ENCODE data around the gene STK24.

Gene STK24

GRCh38 chr13:98411013-98411412, 165.9 kb downstream of the STK24 start:
- TF ChIP-seq CTCF (IDR thresholded peaks at IDR 0.05; ENCODE audit: low read depth, low read length) (no peak), EZH2phosphoT487 (IDR thresholded peaks at IDR 0.05; ENCODE audit: low read depth) (no peak)
- no peaks in the 10 kb centered on the region for H3K36me3 ChIP-seq (replicated peaks; ENCODE audit: low read depth, low read length)

GRCh38 chr13:98410612-98411011, 166.3 kb downstream of the STK24 start:
- TF ChIP-seq EZH2phosphoT487 (IDR thresholded peaks at IDR 0.05; ENCODE audit: low read depth) = no peak
- no peak for TF ChIP-seq CTCF (IDR thresholded peaks at IDR 0.05; ENCODE audit: low read depth, low read length)
- Histone ChIP-seq H4K20me1 (ENCODE audit: insufficient read depth, low read length) (no peaks in the 10 kb centered on the region), H3K9me3 (ENCODE audit: insufficient read depth, low read length) (no peaks in the 10 kb centered on the region)

More at GRCh38 chr13:98411013-98411412, 165.9 kb downstream of the STK24 start:
- no peak overlapping the region for H2AFZ ChIP-seq (ENCODE audit: low read depth, low read length)
- H3K4me2 ChIP-seq (ENCODE audit: low read length) = no peak overlapping the region
- peaks cover 7% of the 10 kb centered on the region for H3K4me1 ChIP-seq (ENCODE audit: low read length)
- no peak overlapping the region for H3K9ac ChIP-seq (ENCODE audit: low read length)
- H3K27ac ChIP-seq (ENCODE audit: low read length) = no peak overlapping the region
- no peaks in the 10 kb centered on the region for H3K9me3 ChIP-seq (ENCODE audit: insufficient read depth, low read length)
- no peaks in the 10 kb centered on the region for H4K20me1 ChIP-seq (ENCODE audit: insufficient read depth, low read length)
- H3K79me2 ChIP-seq (ENCODE audit: low read length) = no peaks in the 10 kb centered on the region
- H3K4me3 ChIP-seq (ENCODE audit: low read length) = no peak overlapping the region
- peaks cover 6% of the 10 kb centered on the region; the same call in 1 of the 2 replicates for H3K27me3 ChIP-seq (ENCODE audit: low read depth, low read length)

GRCh38 chr13:98409281-98409680, 167.6 kb downstream of the STK24 start:
- no peak overlapping the region for H3K4me2 ChIP-seq (ENCODE audit: low read length)
- no peak overlapping the region for H3K9ac ChIP-seq (ENCODE audit: low read length)
- H2AFZ ChIP-seq (ENCODE audit: low read depth, low read length) = no peak overlapping the region
- no peaks in the 10 kb centered on the region for H4K20me1 ChIP-seq (ENCODE audit: insufficient read depth, low read length)
- H3K4me1 ChIP-seq (ENCODE audit: low read length) = peaks cover 16% of the 10 kb centered on the region
- peaks cover 14% of the 10 kb centered on the region for H3K27me3 ChIP-seq (ENCODE audit: low read depth, low read length)
- no peak overlapping the region for H3K27ac ChIP-seq (ENCODE audit: low read length)
- no peak for TF ChIP-seq CTCF (IDR thresholded peaks at IDR 0.05; ENCODE audit: low read depth, low read length)
- TF ChIP-seq EZH2phosphoT487 (IDR thresholded peaks at IDR 0.05; ENCODE audit: low read depth) = no peak
- H3K9me3 ChIP-seq (ENCODE audit: insufficient read depth, low read length) = no peaks in the 10 kb centered on the region
- no peak overlapping the region for H3K4me3 ChIP-seq (ENCODE audit: low read length)
- no peaks in the 10 kb centered on the region; the same call in 1 of the 2 replicates for H3K79me2 ChIP-seq (ENCODE audit: low read length)
- no peaks in the 10 kb centered on the region for H3K36me3 ChIP-seq (replicated peaks; ENCODE audit: low read depth, low read length)

More at GRCh38 chr13:98410612-98411011, 166.3 kb downstream of the STK24 start:
- H3K36me3 ChIP-seq (replicated peaks; ENCODE audit: low read depth, low read length) = no peaks in the 10 kb centered on the region
- no peak overlapping the region for H3K4me3 ChIP-seq (ENCODE audit: low read length)
- no peak overlapping the region for H2AFZ ChIP-seq (ENCODE audit: low read depth, low read length)
- no peak overlapping the region for H3K9ac ChIP-seq (ENCODE audit: low read length)
- no peak overlapping the region for H3K4me2 ChIP-seq (ENCODE audit: low read length)
- H3K79me2 ChIP-seq (ENCODE audit: low read length) = no peaks in the 10 kb centered on the region
- H3K27ac ChIP-seq (ENCODE audit: low read length) = no peak overlapping the region
- peaks cover 11% of the 10 kb centered on the region for H3K4me1 ChIP-seq (ENCODE audit: low read length)
- peaks cover 6% of the 10 kb centered on the region; the same call in 1 of the 2 replicates for H3K27me3 ChIP-seq (ENCODE audit: low read depth, low read length)

GRCh38 chr13:98407575-98407974, 169.3 kb downstream of the STK24 start:
- H3K4me3 ChIP-seq (ENCODE audit: low read length) = no peak overlapping the region
- H3K4me1 ChIP-seq (ENCODE audit: low read length) = peaks cover 16% of the 10 kb centered on the region
- no peaks in the 10 kb centered on the region for H3K9me3 ChIP-seq (ENCODE audit: insufficient read depth, low read length)
- H4K20me1 ChIP-seq (ENCODE audit: insufficient read depth, low read length) = no peaks in the 10 kb centered on the region
- no peak overlapping the region for H3K4me2 ChIP-seq (ENCODE audit: low read length)
- H3K27ac ChIP-seq (ENCODE audit: low read length) = no peak overlapping the region
- TF ChIP-seq EZH2phosphoT487 (IDR thresholded peaks at IDR 0.05; ENCODE audit: low read depth) (no peak), CTCF (IDR thresholded peaks at IDR 0.05; ENCODE audit: low read depth, low read length) (no peak)
- no peaks in the 10 kb centered on the region; the same call in 1 of the 2 replicates for H3K79me2 ChIP-seq (ENCODE audit: low read length)
- H3K27me3 ChIP-seq (ENCODE audit: low read depth, low read length) = peaks cover 14% of the 10 kb centered on the region
- H3K9ac ChIP-seq (ENCODE audit: low read length) = no peak overlapping the region
- H3K36me3 ChIP-seq (replicated peaks; ENCODE audit: low read depth, low read length) = no peaks in the 10 kb centered on the region
- no peak overlapping the region for H2AFZ ChIP-seq (ENCODE audit: low read depth, low read length)

Data from OCI-LY3 (cell line).